Endothelial cell of umbilical vein (primary cell): ENCODE results near the gene ARHGEF9. TPM values are rescaled to one million over a fixed set of nuclear protein-coding genes. Genes with fewer than 3 reads are reported as not detected.

Source experiments
- BruUV-seq: library from RNA; stranded (reverse); fragments of 400-500 nt; replicated peaks from 2 replicates; lab custom pipeline; 2021; lab: Mats Ljungman, UMichigan
- CTCF ChIA-PET: fragments of 300-600, 350-600 bp; sonication (Branson Sonifier 250); formaldehyde crosslinking; loops from one replicate; lab custom pipeline; 2021; ENCODE audit warnings: antibody characterized with exemption, inconsistent platforms; lab: Charles Lee
- POLR2A ChIA-PET: fragments of 300-600, 350-600 bp; sonication (Branson Sonifier 250); formaldehyde crosslinking; loops from one replicate; lab custom pipeline; 2021; ENCODE audit warnings: antibody characterized with exemption, inconsistent platforms; lab: Charles Lee
- DNase-seq: peaks from one replicate; pipeline ENCODE4 v3.0.0-alpha.2; 2011; ENCODE audit warnings: low read depth, low spot score
- FAIRE-seq: peaks from 2 replicates; lab custom pipeline; 2011; peaks lifted over from hg19 to GRCh38; lab: Jason Lieb, UNC
- H2AFZ ChIP-seq: 2 replicates; pipeline ENCODE4 v1.6.0; 2012; ENCODE audit warnings: low read depth, low read length, control low read depth, inconsistent platforms
- H3K27ac ChIP-seq: 2 replicates; pipeline ENCODE4 v1.5.1; 2011; ENCODE audit warnings: low read depth, mild to moderate bottlenecking, control low read depth, low read length, moderate library complexity; ENCODE audit not compliant: insufficient read depth
- H3K27me3 ChIP-seq, 2 experiments: 2 replicates each; pipeline versions ENCODE4 v1.6.0 to v1.6.1; 2011; ENCODE audit warnings: low read length in 2 of 2, mixed read lengths in 1 of 2; ENCODE audit not compliant: control insufficient read depth in 2 of 2, insufficient read depth in 2 of 2
- H3K36me3 ChIP-seq, 2 experiments: 2 replicates in 1 of 2; 3 replicates in 1 of 2; pipeline ENCODE4 v1.5.1; 2011; ENCODE audit warnings: low read length in 2 of 2, mild to moderate bottlenecking in 1 of 2, moderate library complexity in 1 of 2; ENCODE audit not compliant: control insufficient read depth in 2 of 2, insufficient read depth in 2 of 2; ENCODE audit errors: extremely low read depth in 1 of 2
- H3K4me1 ChIP-seq: 3 replicates; pipeline ENCODE4 v1.5.1; 2011; ENCODE audit warnings: mild to moderate bottlenecking, low read length; ENCODE audit not compliant: control insufficient read depth, insufficient read depth; ENCODE audit errors: extremely low read depth
- H3K4me2 ChIP-seq: 2 replicates; pipeline ENCODE4 v1.6.1; 2011; ENCODE audit warnings: low read length, control low read depth, mixed read lengths; ENCODE audit not compliant: insufficient read depth
- H3K4me3 ChIP-seq, 3 experiments: fragments of 200-600 bp in 1 of 3; sonication (generic), shearing (Covaris generic) in 1 of 3; replicated peaks in 1 of 3; 2 replicates each; pipeline ENCODE4 v1.5.1; 2011 to 2016; ENCODE audit warnings: control low read depth in 3 of 3, low read length in 3 of 3, mild to moderate bottlenecking in 2 of 3, inconsistent platforms in 1 of 3, low read depth in 1 of 3, moderate library complexity in 1 of 3; ENCODE audit not compliant: insufficient read depth in 1 of 3
- H3K79me2 ChIP-seq: 2 replicates; pipeline ENCODE4 v1.6.0; 2012; ENCODE audit warnings: low read length, inconsistent platforms; ENCODE audit not compliant: control insufficient read depth, insufficient read depth
- H3K9ac ChIP-seq: replicated peaks from 2 replicates; pipeline ENCODE3; 2011; ENCODE audit warnings: low read length, control low read depth; ENCODE audit not compliant: insufficient read depth; ENCODE audit errors: extremely low read depth
- H3K9me1 ChIP-seq: replicated peaks from 3 replicates; pipeline ENCODE4 v1.6.0; 2011; ENCODE audit warnings: mild to moderate bottlenecking, low read length; ENCODE audit not compliant: control insufficient read depth, insufficient read depth; ENCODE audit errors: extremely low read depth
- H3K9me3 ChIP-seq: replicated peaks from 2 replicates; pipeline ENCODE4 v1.5.1; 2012; ENCODE audit warnings: low read length, inconsistent platforms; ENCODE audit not compliant: control insufficient read depth, insufficient read depth
- H4K20me1 ChIP-seq: replicated peaks from 2 replicates; pipeline ENCODE3; 2011; ENCODE audit warnings: mild to moderate bottlenecking, low read length; ENCODE audit not compliant: control insufficient read depth, insufficient read depth; ENCODE audit errors: extremely low read depth
- EZH2 ChIP-seq: IDR thresholded peaks from 2 replicates; pipeline ENCODE4 v1.6.1; 2012; ENCODE audit warnings: borderline replicate concordance, low read depth, mild to moderate bottlenecking, moderate library complexity, low read length, inconsistent platforms; ENCODE audit not compliant: severe bottlenecking
- FOS ChIP-seq: IDR thresholded peaks from 2 replicates; pipeline ENCODE4 v1.6.1; 2011; ENCODE audit warnings: mild to moderate bottlenecking, low read length, moderate library complexity, borderline replicate concordance; ENCODE audit not compliant: insufficient read depth
- GATA2 ChIP-seq: IDR thresholded peaks from 2 replicates; pipeline ENCODE4 v1.7.0; 2011; ENCODE audit warnings: low read depth, mild to moderate bottlenecking, moderate library complexity, mixed read lengths, low read length; ENCODE audit not compliant: insufficient read length, insufficient read depth
- JUN ChIP-seq: IDR thresholded peaks from 2 replicates; pipeline ENCODE4 v1.6.1; 2011; ENCODE audit warnings: borderline replicate concordance, low read depth; ENCODE audit not compliant: insufficient read length, insufficient read depth
- MYC ChIP-seq: IDR thresholded peaks from one replicate; pipeline ENCODE4 v1.6.1; 2011; ENCODE audit warnings: mild to moderate bottlenecking, low read depth, low read length
- POLR2A ChIP-seq: IDR thresholded peaks from 2 replicates; pipeline ENCODE4 v1.6.1; 2012; ENCODE audit warnings: low read depth, mild to moderate bottlenecking, control low read depth, low read length
- POLR2AphosphoS5 ChIP-seq: IDR thresholded peaks from 2 replicates; pipeline ENCODE4 v1.6.1; 2012; ENCODE audit warnings: low read depth, mild to moderate bottlenecking, control low read depth, low read length, moderate library complexity; ENCODE audit not compliant: insufficient read depth
- dilution Hi-C: fragments of 300-500 bp; cut with MboI; formaldehyde crosslinking; loops from one replicate; pipeline ENCODE4 v1.15.0; 2019; ENCODE audit warnings: low sequenced_read_pairs; ENCODE audit not compliant: extremely low pct_ligation_motif_present
- intact Hi-C: fragments of 100-400 bp; cut with micrococcal nuclease; formaldehyde crosslinking; loops from one replicate; pipeline ENCODE4 v1.10.0; 2022
- polyA plus RNA-seq, 4 experiments: library from polyadenylated mRNA; depleted of rRNA in 3 of 4; stranded (reverse) in 3 of 4; unstranded in 1 of 4; fragments of >200 nt; gene quantifications; 2 replicates each; pipeline versions ENCODE4 v1.2.1 to v1.2.3, GENCODE V29; 2011 to 2012; ENCODE audit warnings: missing spikeins in 1 of 4
- total RNA-seq: library from RNA; stranded (reverse); gene quantifications from 2 replicates; pipeline ENCODE4 v1.2.3, GENCODE V29; 2021
- TF ChIP-seq, protein P1 (sequence below), 2 donors: IDR thresholded peaks; 1 replicate in 1 of 2; 2 replicates in 1 of 2; pipeline ENCODE4 v1.5.1; 2011; ENCODE audit warnings: low read length in 2 of 2, mild to moderate bottlenecking in 2 of 2, moderate library complexity in 2 of 2, control low read depth in 1 of 2, inconsistent platforms in 1 of 2, low read depth in 1 of 2; ENCODE audit not compliant: insufficient read depth in 1 of 2; ENCODE audit errors: extremely low read depth in 1 of 2
- TF ChIP-seq, protein P2 (sequence below): IDR thresholded peaks from 2 replicates; pipeline ENCODE4 v1.6.1; 2011; ENCODE audit not compliant: insufficient read depth, insufficient read length

Gene ARHGEF9
- total and polyA plus RNA-seq, 2 donors (not counting 3 experiments of a cell fraction or from before 2014, with no cell fraction given), result 6.5 to 12.9 TPM

DNA sequence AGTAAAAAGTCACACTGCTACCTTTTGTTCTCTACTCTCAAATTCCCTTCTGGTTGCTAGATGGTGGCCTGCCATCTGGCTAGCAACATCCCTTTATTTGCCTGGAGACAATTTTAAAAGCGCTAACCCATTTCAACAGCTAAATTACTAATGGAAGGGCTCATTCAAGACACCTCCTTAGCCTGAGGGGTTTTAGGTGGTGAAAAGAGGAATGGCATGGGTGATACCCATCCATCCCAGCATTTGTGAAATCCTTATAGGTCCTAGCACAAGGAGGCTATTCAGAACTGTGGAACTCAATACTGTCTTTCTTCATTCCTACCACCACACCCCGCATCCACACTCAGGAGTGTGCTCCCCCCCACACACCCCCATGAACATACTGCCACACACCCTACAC is 33.5 kb downstream of the ARHGEF9 start:
- Histone ChIP-seq H3K4me1 (peaks cover 23% of the 10 kb centered on the region), H3K36me3 (no peaks in the 10 kb centered on the region), H3K27me3 (no peaks in the 10 kb centered on the region), H3K9ac (no peak overlapping the region), H3K79me2 (no peaks in the 10 kb centered on the region), H3K4me2 (no peak overlapping the region), H3K27ac (no peak overlapping the region), H4K20me1 (no peaks in the 10 kb centered on the region), H3K9me3 (no peaks in the 10 kb centered on the region), H3K9me1 (no peaks in the 10 kb centered on the region), H3K4me3 (no peak overlapping the region), H2AFZ (no peak overlapping the region)
- dilution Hi-C loops, result no loop called here
- FAIRE-seq (no peak), DNase-seq (no peak)
- ChIA-PET CTCF (no interaction called here), POLR2A (no interaction called here)
- intact Hi-C loops, result no loop called here
- TF ChIP-seq MYC (no peak), POLR2A (no peak), JUN (no peak), EZH2 (no peak), POLR2AphosphoS5 (no peak), FOS (no peak), GATA2 (no peak)
- TF ChIP-seq, protein P1, sequence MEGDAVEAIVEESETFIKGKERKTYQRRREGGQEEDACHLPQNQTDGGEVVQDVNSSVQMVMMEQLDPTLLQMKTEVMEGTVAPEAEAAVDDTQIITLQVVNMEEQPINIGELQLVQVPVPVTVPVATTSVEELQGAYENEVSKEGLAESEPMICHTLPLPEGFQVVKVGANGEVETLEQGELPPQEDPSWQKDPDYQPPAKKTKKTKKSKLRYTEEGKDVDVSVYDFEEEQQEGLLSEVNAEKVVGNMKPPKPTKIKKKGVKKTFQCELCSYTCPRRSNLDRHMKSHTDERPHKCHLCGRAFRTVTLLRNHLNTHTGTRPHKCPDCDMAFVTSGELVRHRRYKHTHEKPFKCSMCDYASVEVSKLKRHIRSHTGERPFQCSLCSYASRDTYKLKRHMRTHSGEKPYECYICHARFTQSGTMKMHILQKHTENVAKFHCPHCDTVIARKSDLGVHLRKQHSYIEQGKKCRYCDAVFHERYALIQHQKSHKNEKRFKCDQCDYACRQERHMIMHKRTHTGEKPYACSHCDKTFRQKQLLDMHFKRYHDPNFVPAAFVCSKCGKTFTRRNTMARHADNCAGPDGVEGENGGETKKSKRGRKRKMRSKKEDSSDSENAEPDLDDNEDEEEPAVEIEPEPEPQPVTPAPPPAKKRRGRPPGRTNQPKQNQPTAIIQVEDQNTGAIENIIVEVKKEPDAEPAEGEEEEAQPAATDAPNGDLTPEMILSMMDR (IDR thresholded peaks at IDR 0.05; ENCODE audit: extremely low read depth in 1 of 2, insufficient read depth in 1 of 2, low read depth in 1 of 2, low read length in 2 of 2), result no peak
- TF ChIP-seq, protein P2, sequence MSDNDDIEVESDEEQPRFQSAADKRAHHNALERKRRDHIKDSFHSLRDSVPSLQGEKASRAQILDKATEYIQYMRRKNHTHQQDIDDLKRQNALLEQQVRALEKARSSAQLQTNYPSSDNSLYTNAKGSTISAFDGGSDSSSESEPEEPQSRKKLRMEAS, result no peak
- BruUV-seq, result no TSS peak
